BJ (cell line): Measurements from ENCODE around the gene ESPNL. TPM values are rescaled to one million over a fixed set of nuclear protein-coding genes. Genes with fewer than 3 reads are reported as not detected.
A peak's percentile ranks its signal among the peaks of the same experiment; 100 is the strongest.

Experiments
- CTCF ChIA-PET: fragments of 350-600 bp; formaldehyde crosslinking; extraction: SDS; loops from one replicate; lab custom pipeline; 2021; ENCODE audit warnings: antibody characterized with exemption, inconsistent platforms; lab: Yijun Ruan, JAX
- POLR2A ChIA-PET: fragments of 300-600 bp; sonication (Branson Sonifier 250); formaldehyde crosslinking; extraction: SDS; loops from one replicate; lab custom pipeline; 2021; ENCODE audit warnings: antibody characterized with exemption; lab: Charles Lee
- DNase-seq: peaks from one replicate; pipeline ENCODE4 v3.0.0-alpha.2; 2011; ENCODE audit warnings: low read depth
- H3K27me3 ChIP-seq: 2 replicates; pipeline ENCODE4 v1.6.0; 2011; ENCODE audit warnings: low read length; ENCODE audit not compliant: control insufficient read depth, insufficient read depth
- H3K36me3 ChIP-seq: 2 replicates; pipeline ENCODE4 v1.5.1; 2011; ENCODE audit warnings: low read length; ENCODE audit not compliant: control insufficient read depth, insufficient read depth
- H3K4me3 ChIP-seq: 2 replicates; pipeline ENCODE4 v1.5.1; 2011; ENCODE audit warnings: low read depth, mild to moderate bottlenecking, control low read depth, low read length
- CTCF ChIP-seq: IDR thresholded peaks from 2 replicates; pipeline ENCODE4 v1.5.1; 2011; ENCODE audit warnings: low read depth, mild to moderate bottlenecking, control low read depth, inconsistent platforms, low read length, moderate library complexity; ENCODE audit not compliant: insufficient read depth
- polyA plus RNA-seq: library from polyadenylated mRNA; depleted of rRNA; stranded (reverse); fragments of >200 nt; gene quantifications from 2 replicates; pipeline ENCODE4 v1.2.3, GENCODE V29; 2011

ESPNL gene
- polyA plus RNA-seq, 1 experiment, result 2.1 TPM

- DNase-seq, result no peak
- H3K27me3 ChIP-seq, result peaks cover 3% of the 10 kb centered on the region
- POLR2A ChIA-PET, result no interaction called here
- no peaks in the 10 kb centered on the region for H3K36me3 ChIP-seq
- no peak overlapping the region for H3K4me3 ChIP-seq
- CTCF ChIA-PET, result interaction anchor here (0.8 kb wide), 1 partner anchor 9 kb away, joined by 4 read pairs; no protein-coding TSS in a partner anchor
- no peak for TF ChIP-seq CTCF
These were observed 25.2 kb downstream of the ESPNL start for GRCh38 chr2:238125127-238125885.

GRCh38 chr2:238126338-238126737 lies 26.2 kb downstream of the ESPNL start:
- no peak overlapping the region for H3K4me3 ChIP-seq
- CTCF ChIA-PET, result no interaction called here
- POLR2A ChIA-PET, result no interaction called here
- DNase-seq, result no peak
- H3K36me3 ChIP-seq, result no peaks in the 10 kb centered on the region
- no peak for TF ChIP-seq CTCF
- H3K27me3 ChIP-seq, result no peaks in the 10 kb centered on the region

- POLR2A ChIA-PET, result no interaction called here
- CTCF ChIA-PET, result interaction anchor here (0.6 to 1.0 kb wide), 3 partner anchors 11 to 181 kb away, joined by 3 to 5 read pairs (median 4); partner anchors contain the start of gene KLHL30
- H3K36me3 ChIP-seq, result no peaks in the 10 kb centered on the region
- DNase-seq, result no peak
- no peak for TF ChIP-seq CTCF
- no peaks in the 10 kb centered on the region for H3K27me3 ChIP-seq
- H3K4me3 ChIP-seq, result no peak overlapping the region
These were observed 26.6 kb downstream of the ESPNL start for GRCh38 chr2:238126775-238127164.

GRCh38 chr2:238127165-238128060 lies 27.3 kb downstream of the ESPNL start:
- POLR2A ChIA-PET, result no interaction called here
- TF ChIP-seq CTCF, result peak; percentile 52
- Histone ChIP-seq H3K36me3 (no peaks in the 10 kb centered on the region), H3K27me3 (no peaks in the 10 kb centered on the region), H3K4me3 (peak overlapping the region; percentile 20)
- DNase-seq, result no peak
- CTCF ChIA-PET, result interaction anchor here (0.6 to 1.0 kb wide), 3 partner anchors 11 to 182 kb away, joined by 3 to 5 read pairs (median 4); partner anchors contain the start of gene KLHL30

- ChIA-PET POLR2A (no interaction called here), CTCF (no interaction called here)
- Histone ChIP-seq H3K4me3 (peak overlapping the region; percentile 20), H3K27me3 (no peaks in the 10 kb centered on the region), H3K36me3 (no peaks in the 10 kb centered on the region)
- DNase-seq, result no peak
- TF ChIP-seq CTCF, result no peak
These were observed 27.9 kb downstream of the ESPNL start for GRCh38 chr2:238128061-238128440.
